ENCODE measurements around the gene CD63. TPM values are rescaled to one million over a fixed set of nuclear protein-coding genes. Genes with fewer than 3 reads are reported as not detected.

CD63 gene
- total and polyA plus RNA-seq, 9 of the 15 experiments (the other 6 are each of a cell fraction or from before 2014, with no cell fraction given): 313 to 735 (median 433) TPM

DNA sequence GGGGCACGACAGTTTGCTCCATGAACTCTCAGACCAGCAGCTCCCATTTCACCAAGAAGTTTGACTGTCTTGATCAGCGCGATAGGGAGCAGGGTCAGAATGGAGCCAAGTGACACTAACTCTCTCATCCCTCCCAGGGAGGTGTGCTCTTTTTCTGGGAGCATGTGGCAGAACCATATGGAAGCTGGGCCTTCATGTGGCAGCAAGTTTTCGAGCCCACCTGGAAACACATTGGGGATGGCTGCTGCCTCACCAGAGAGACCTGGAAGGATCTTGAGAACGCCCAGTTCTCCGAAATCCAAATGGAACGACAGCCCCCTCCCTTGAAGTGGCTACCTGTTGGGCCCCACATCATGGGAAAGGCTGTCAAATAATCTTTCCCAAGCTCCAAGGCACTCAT, 45.1 kb downstream of the CD63 start:
- Histone ChIP-seq H3K4me2 (ENCODE audit: insufficient read depth, low read length) (no peak overlapping the region), H4K20me1 (replicated peaks; ENCODE audit: control insufficient read depth, insufficient read depth, low read length) (no peaks in the 10 kb centered on the region), H3K9me1 (ENCODE audit: control insufficient read depth, insufficient read depth, low read length) (no peaks in the 10 kb centered on the region), H3K4me1 (replicated peaks in 1 of 2; ENCODE audit: control insufficient read depth in 2 of 2, insufficient read depth in 2 of 2, low read length in 2 of 2) (peaks cover 0 to 11% of the 10 kb centered on the region in 2 experiments; a peak in 2 of 5 replicates), H3K27me3 (ENCODE audit: control insufficient read depth in 2 of 2, insufficient read depth in 2 of 2, low read length in 2 of 2) (peaks cover 34 to 62% of the 10 kb centered on the region in 2 experiments), H2AFZ (ENCODE audit: low read depth, low read length) (no peak overlapping the region), H3K36me3 (ENCODE audit: control insufficient read depth, insufficient read depth, low read length) (no peaks in the 10 kb centered on the region), H3K9ac (ENCODE audit: insufficient read depth in 1 of 2, low read depth in 2 of 2, low read length in 2 of 2) (peak overlapping the region in 1 of 2 experiments; percentile 23; a peak in 1 of 4 replicates), H3K4me3 (no peak overlapping the region), H3K27ac (ENCODE audit: extremely low read depth, low read depth, low read length) (no peak overlapping the region), H3K79me2 (ENCODE audit: control insufficient read depth, insufficient read depth, low read length) (no peaks in the 10 kb centered on the region), H3K9me3 (replicated peaks; ENCODE audit: control insufficient read depth, insufficient read depth, low read depth, low read length) (no peaks in the 10 kb centered on the region)
- WGBS (ENCODE audit: insufficient coverage, low coverage, missing lambda C conversion rate): 7% methylated on average over 7 of the region's 7 CpGs
- no TSS peak for BruUV-seq (replicated peaks)
- intact Hi-C loops (cut with micrococcal nuclease) (no loop called here), in situ Hi-C loops (cut with MboI) (no loop called here)
- FAIRE-seq (no peak), DNase-seq (ENCODE audit: extremely low read depth in 1 of 4, low spot score in 3 of 4) (no peak), ATAC-seq (no peak)
- CTCF ChIA-PET (ENCODE audit: low intra/inter-chr PET ratio): no interaction called here
- POLR2A ChIA-PET: interaction anchor here (1.4 kb wide), 2 partner anchors 10 to 22 kb away, joined by 3 read pairs; no protein-coding TSS in a partner anchor
- TF ChIP-seq, protein P1, sequence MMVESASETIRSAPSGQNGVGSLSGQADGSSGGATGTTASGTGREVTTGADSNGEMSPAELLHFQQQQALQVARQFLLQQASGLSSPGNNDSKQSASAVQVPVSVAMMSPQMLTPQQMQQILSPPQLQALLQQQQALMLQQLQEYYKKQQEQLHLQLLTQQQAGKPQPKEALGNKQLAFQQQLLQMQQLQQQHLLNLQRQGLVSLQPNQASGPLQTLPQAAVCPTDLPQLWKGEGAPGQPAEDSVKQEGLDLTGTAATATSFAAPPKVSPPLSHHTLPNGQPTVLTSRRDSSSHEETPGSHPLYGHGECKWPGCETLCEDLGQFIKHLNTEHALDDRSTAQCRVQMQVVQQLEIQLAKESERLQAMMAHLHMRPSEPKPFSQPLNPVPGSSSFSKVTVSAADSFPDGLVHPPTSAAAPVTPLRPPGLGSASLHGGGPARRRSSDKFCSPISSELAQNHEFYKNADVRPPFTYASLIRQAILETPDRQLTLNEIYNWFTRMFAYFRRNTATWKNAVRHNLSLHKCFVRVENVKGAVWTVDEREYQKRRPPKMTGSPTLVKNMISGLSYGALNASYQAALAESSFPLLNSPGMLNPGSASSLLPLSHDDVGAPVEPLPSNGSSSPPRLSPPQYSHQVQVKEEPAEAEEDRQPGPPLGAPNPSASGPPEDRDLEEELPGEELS (CRISPR knock-in tag; IDR thresholded peaks at IDR 0.05; ENCODE audit: borderline replicate concordance): no peak
- no peak for TF ChIP-seq ZNF41 (CRISPR knock-in tag; conservative IDR thresholded peaks at IDR 0.05)
- no peak for TF ChIP-seq MXI1 (IDR thresholded peaks at IDR 0.05; ENCODE audit: low read depth, low read length)
- TF ChIP-seq, protein P2, sequence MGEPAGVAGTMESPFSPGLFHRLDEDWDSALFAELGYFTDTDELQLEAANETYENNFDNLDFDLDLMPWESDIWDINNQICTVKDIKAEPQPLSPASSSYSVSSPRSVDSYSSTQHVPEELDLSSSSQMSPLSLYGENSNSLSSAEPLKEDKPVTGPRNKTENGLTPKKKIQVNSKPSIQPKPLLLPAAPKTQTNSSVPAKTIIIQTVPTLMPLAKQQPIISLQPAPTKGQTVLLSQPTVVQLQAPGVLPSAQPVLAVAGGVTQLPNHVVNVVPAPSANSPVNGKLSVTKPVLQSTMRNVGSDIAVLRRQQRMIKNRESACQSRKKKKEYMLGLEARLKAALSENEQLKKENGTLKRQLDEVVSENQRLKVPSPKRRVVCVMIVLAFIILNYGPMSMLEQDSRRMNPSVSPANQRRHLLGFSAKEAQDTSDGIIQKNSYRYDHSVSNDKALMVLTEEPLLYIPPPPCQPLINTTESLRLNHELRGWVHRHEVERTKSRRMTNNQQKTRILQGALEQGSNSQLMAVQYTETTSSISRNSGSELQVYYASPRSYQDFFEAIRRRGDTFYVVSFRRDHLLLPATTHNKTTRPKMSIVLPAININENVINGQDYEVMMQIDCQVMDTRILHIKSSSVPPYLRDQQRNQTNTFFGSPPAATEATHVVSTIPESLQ (CRISPR knock-in tag; IDR thresholded peaks at IDR 0.05): no peak
- no peak for TF ChIP-seq SAFB (IDR thresholded peaks at IDR 0.05; ENCODE audit: borderline replicate concordance, low read depth, low read length)
- no peak for TF ChIP-seq ZNF76 (CRISPR knock-in tag; IDR thresholded peaks at IDR 0.05; ENCODE audit: borderline replicate concordance)
- no peak for TF ChIP-seq ZBTB1 (CRISPR knock-in tag; IDR thresholded peaks at IDR 0.05; ENCODE audit: borderline replicate concordance, low read depth)
- TF ChIP-seq, protein P3, sequence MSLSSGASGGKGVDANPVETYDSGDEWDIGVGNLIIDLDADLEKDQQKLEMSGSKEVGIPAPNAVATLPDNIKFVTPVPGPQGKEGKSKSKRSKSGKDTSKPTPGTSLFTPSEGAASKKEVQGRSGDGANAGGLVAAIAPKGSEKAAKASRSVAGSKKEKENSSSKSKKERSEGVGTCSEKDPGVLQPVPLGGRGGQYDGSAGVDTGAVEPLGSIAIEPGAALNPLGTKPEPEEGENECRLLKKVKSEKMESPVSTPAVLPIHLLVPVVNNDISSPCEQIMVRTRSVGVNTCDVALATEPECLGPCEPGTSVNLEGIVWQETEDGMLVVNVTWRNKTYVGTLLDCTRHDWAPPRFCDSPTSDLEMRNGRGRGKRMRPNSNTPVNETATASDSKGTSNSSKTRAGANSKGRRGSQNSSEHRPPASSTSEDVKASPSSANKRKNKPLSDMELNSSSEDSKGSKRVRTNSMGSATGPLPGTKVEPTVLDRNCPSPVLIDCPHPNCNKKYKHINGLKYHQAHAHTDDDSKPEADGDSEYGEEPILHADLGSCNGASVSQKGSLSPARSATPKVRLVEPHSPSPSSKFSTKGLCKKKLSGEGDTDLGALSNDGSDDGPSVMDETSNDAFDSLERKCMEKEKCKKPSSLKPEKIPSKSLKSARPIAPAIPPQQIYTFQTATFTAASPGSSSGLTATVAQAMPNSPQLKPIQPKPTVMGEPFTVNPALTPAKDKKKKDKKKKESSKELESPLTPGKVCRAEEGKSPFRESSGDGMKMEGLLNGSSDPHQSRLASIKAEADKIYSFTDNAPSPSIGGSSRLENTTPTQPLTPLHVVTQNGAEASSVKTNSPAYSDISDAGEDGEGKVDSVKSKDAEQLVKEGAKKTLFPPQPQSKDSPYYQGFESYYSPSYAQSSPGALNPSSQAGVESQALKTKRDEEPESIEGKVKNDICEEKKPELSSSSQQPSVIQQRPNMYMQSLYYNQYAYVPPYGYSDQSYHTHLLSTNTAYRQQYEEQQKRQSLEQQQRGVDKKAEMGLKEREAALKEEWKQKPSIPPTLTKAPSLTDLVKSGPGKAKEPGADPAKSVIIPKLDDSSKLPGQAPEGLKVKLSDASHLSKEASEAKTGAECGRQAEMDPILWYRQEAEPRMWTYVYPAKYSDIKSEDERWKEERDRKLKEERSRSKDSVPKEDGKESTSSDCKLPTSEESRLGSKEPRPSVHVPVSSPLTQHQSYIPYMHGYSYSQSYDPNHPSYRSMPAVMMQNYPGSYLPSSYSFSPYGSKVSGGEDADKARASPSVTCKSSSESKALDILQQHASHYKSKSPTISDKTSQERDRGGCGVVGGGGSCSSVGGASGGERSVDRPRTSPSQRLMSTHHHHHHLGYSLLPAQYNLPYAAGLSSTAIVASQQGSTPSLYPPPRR (CRISPR knock-in tag; IDR thresholded peaks at IDR 0.05; ENCODE audit: borderline replicate concordance): no peak
- no peak for TF ChIP-seq ARHGAP35 (IDR thresholded peaks at IDR 0.05; ENCODE audit: partially characterized antibody)
- TF ChIP-seq, protein P4, sequence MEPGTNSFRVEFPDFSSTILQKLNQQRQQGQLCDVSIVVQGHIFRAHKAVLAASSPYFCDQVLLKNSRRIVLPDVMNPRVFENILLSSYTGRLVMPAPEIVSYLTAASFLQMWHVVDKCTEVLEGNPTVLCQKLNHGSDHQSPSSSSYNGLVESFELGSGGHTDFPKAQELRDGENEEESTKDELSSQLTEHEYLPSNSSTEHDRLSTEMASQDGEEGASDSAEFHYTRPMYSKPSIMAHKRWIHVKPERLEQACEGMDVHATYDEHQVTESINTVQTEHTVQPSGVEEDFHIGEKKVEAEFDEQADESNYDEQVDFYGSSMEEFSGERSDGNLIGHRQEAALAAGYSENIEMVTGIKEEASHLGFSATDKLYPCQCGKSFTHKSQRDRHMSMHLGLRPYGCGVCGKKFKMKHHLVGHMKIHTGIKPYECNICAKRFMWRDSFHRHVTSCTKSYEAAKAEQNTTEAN (CRISPR knock-in tag; IDR thresholded peaks at IDR 0.05): no peak
- TF ChIP-seq TCF7L2 (IDR thresholded peaks at IDR 0.05; ENCODE audit: low read depth, low read length): no peak

Measured in K562 (cell line).